Gastroesophageal sphincter (tissue), 3 donors: ENCODE results near the gene STPG2.

Source experiments
- CTCF ChIP-seq, 4 experiments: fragments of 200-600 bp in 2 of 4; fragments of 450-650 bp in 2 of 4; sonication (generic) in 1 of 4; IDR thresholded peaks; one replicate each; pipeline ENCODE4 v1.5.1; 2017 to 2019; ENCODE audit warnings: antibody characterized with exemption in 4 of 4, mild to moderate bottlenecking in 2 of 4, moderate library complexity in 2 of 4
- EP300 ChIP-seq: sonication (generic); formaldehyde crosslinking; IDR thresholded peaks from one replicate; pipeline ENCODE4 v1.6.1; 2017; ENCODE audit warnings: antibody characterized with exemption, mild to moderate bottlenecking
- POLR2AphosphoS5 ChIP-seq: sonication (generic); formaldehyde crosslinking; IDR thresholded peaks from one replicate; pipeline ENCODE4 v1.6.1; 2017; ENCODE audit warnings: antibody characterized with exemption

DNA sequence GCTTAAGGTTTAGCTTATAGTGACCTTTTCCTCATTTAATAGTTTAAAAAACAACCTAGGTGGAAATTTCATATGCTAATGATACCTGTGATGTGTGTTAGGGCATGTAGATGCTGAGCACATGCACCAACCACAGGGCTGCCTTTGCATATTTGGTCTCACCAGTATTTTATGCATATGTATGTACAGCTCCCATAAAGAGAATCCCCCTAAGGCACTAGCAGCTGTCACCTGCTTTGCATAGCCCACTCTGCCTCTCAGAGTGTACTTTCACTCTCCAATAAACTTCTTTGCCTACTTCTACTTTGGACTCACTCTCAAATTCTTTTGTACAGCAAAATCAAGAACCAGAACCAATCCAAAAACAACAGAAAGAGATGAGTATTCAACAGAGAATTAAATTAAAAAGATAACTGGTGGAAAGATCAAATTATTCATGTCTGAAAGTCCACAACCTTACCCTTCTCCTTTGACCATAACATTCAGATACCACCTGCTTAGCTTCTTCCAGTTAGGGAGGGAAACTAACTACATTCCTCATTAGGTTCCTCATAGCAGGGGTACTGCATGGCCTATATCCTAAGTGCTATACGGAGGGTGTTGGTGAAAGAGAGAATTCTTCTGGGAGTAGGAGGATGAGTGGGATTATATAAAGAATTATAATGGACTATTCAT is 250.5 kb downstream of the STPG2 start:
- TF ChIP-seq CTCF (IDR thresholded peaks at IDR 0.05) = no peak
- TF ChIP-seq POLR2AphosphoS5 = no peak
- no peak for TF ChIP-seq EP300
